HepG2 (cell line): Measurements from ENCODE around the gene THAP9. TPM values are rescaled to one million over a fixed set of nuclear protein-coding genes. Genes with fewer than 3 reads are reported as not detected.
A peak's percentile ranks its signal among the peaks of the same experiment; 100 is the strongest.

Experiments
- DMAP1 ChIP-seq: IDR thresholded peaks from 2 replicates; pipeline ENCODE4 v1.6.1; 2016
- EHMT2 ChIP-seq: fragments of 200-600 bp; sonication (generic); IDR thresholded peaks from 2 replicates; pipeline ENCODE4 v1.7.0; 2017; ENCODE audit warnings: antibody characterized with exemption, low read depth, low read length, borderline replicate concordance
- ESRRA ChIP-seq: sonication (generic); formaldehyde crosslinking; IDR thresholded peaks from 2 replicates; pipeline ENCODE4 v1.5.1; 2020; ENCODE audit warnings: mild to moderate bottlenecking, low read depth, missing genetic modification reagents
- HMG20B ChIP-seq: conservative IDR thresholded peaks from 2 replicates; pipeline ENCODE4 v1.6.1; 2016; ENCODE audit warnings: missing genetic modification reagents, missing compliant biosample characterization
- KMT2A ChIP-seq: sonication (generic); formaldehyde crosslinking; IDR thresholded peaks from 2 replicates; pipeline ENCODE4 v1.4.0; 2020; ENCODE audit warnings: missing genetic modification reagents
- NFE2 ChIP-seq: sonication (generic); formaldehyde crosslinking; IDR thresholded peaks from 2 replicates; pipeline ENCODE4 v1.4.0; 2020; ENCODE audit warnings: missing genetic modification reagents
- NFYB ChIP-seq: sonication (generic); formaldehyde crosslinking; IDR thresholded peaks from 2 replicates; pipeline ENCODE4 v1.4.0; 2020; ENCODE audit warnings: missing genetic modification reagents
- XRCC5 ChIP-seq: fragments of 200-400 bp; formaldehyde crosslinking; optimal IDR thresholded peaks from 2 replicates; pipeline ENCODE3; 2017; ENCODE audit warnings: mild to moderate bottlenecking, low read length
- YEATS2 ChIP-seq: sonication (generic); formaldehyde crosslinking; IDR thresholded peaks from 2 replicates; pipeline ENCODE4 v1.4.0; 2020; ENCODE audit warnings: missing genetic modification reagents, borderline replicate concordance
- ZMYM3 ChIP-seq: sonication (generic); formaldehyde crosslinking; IDR thresholded peaks from 2 replicates; pipeline ENCODE4 v1.5.1; 2020; ENCODE audit warnings: mild to moderate bottlenecking, missing genetic modification reagents
- polyA plus RNA-seq, 8 experiments: library from polyadenylated mRNA; depleted of rRNA in 3 of 8; stranded (reverse) in 7 of 8; unstranded in 1 of 8; fragments of >200 nt; fragmentation: Illumina TruSeq in 4 of 8; extraction: Trizol in 4 of 8; gene quantifications; 2 replicates each; pipeline versions ENCODE4 v1.2.1 to v1.2.3, GENCODE V29; 2011 to 2016; ENCODE audit warnings: low read depth in 4 of 8, missing spikeins in 1 of 8, mixed read lengths in 1 of 8; ENCODE audit not compliant: insufficient read depth in 1 of 8
- total RNA-seq, 5 experiments: library from RNA; depleted of rRNA; stranded (reverse); fragments of >200 nt; fragmentation: Illumina TruSeq; extraction: Trizol; gene quantifications; 2 replicates each; pipeline ENCODE4 v1.2.3, GENCODE V29; 2016; ENCODE audit warnings: low read depth in 1 of 5
- TF ChIP-seq, protein P1 (sequence below): sonication (generic); formaldehyde crosslinking; IDR thresholded peaks from 2 replicates; pipeline ENCODE4 v1.4.0; 2020; ENCODE audit warnings: missing genetic modification reagents, borderline replicate concordance
- TF ChIP-seq, protein P2 (sequence below): sonication (generic); formaldehyde crosslinking; IDR thresholded peaks from 2 replicates; pipeline ENCODE4 v1.5.0; 2020; ENCODE audit warnings: missing genetic modification reagents
- TF ChIP-seq, protein P3 (sequence below): sonication (generic); formaldehyde crosslinking; conservative IDR thresholded peaks from 2 replicates; pipeline ENCODE4 v1.4.0; 2020; ENCODE audit warnings: missing genetic modification reagents
- TF ChIP-seq, protein P4 (sequence below): IDR thresholded peaks from 2 replicates; pipeline ENCODE4 v1.6.1; 2016; ENCODE audit warnings: low read depth
- TF ChIP-seq, protein P5 (sequence below): sonication (generic); formaldehyde crosslinking; IDR thresholded peaks from 2 replicates; pipeline ENCODE4 v1.4.0; 2020; ENCODE audit warnings: missing genetic modification reagents
- TF ChIP-seq, protein P6 (sequence below): sonication (generic); formaldehyde crosslinking; IDR thresholded peaks from 2 replicates; pipeline ENCODE4 v1.4.0; 2020; ENCODE audit warnings: missing genetic modification reagents

Gene THAP9
- total and polyA plus RNA-seq, 2 of the 13 experiments (the other 11 are each of a cell fraction or from before 2014, with no cell fraction given): 6.0 to 7.2 TPM

DNA sequence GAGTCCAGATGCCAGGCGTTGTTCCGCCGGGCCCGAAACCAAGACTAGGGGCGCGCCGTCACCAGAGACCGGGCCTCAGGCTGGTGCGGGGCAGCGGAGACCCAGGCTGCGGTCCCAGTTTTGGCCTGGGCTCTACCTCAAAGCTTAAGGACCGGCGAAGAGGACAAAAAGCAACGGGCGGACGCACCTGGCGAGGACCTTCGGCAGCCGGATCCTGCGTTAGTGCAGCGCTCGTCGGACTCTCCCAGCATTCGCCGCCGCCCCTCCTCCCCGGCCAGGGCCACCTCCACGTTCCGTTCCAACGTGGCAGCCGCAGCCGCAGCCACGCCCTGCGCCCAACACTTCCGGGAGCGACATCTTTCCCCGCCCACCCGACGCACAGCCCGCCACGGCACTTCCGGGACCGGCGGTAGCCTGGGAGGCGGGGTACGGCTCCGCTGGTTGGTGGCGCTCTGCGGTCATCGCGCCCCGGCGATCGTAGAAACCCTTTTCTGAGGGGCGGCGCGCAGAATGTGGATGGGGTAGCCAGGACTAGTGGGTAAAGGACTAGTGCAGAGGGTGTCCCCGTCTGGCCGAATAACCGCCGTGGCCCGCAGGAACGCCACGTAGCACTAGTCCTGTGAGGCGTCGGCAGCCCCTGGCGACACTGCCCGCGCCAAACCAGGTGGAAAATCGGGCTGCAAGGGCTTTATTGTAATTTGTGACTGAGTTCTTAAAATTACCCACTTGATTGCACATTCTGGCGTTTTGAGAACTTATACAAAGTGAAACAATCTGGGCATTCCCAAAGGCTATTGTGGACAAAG is 9.4 kb upstream of the THAP9 start, which contains the start of gene SEC31A (continued):
- TF ChIP-seq, protein P1, sequence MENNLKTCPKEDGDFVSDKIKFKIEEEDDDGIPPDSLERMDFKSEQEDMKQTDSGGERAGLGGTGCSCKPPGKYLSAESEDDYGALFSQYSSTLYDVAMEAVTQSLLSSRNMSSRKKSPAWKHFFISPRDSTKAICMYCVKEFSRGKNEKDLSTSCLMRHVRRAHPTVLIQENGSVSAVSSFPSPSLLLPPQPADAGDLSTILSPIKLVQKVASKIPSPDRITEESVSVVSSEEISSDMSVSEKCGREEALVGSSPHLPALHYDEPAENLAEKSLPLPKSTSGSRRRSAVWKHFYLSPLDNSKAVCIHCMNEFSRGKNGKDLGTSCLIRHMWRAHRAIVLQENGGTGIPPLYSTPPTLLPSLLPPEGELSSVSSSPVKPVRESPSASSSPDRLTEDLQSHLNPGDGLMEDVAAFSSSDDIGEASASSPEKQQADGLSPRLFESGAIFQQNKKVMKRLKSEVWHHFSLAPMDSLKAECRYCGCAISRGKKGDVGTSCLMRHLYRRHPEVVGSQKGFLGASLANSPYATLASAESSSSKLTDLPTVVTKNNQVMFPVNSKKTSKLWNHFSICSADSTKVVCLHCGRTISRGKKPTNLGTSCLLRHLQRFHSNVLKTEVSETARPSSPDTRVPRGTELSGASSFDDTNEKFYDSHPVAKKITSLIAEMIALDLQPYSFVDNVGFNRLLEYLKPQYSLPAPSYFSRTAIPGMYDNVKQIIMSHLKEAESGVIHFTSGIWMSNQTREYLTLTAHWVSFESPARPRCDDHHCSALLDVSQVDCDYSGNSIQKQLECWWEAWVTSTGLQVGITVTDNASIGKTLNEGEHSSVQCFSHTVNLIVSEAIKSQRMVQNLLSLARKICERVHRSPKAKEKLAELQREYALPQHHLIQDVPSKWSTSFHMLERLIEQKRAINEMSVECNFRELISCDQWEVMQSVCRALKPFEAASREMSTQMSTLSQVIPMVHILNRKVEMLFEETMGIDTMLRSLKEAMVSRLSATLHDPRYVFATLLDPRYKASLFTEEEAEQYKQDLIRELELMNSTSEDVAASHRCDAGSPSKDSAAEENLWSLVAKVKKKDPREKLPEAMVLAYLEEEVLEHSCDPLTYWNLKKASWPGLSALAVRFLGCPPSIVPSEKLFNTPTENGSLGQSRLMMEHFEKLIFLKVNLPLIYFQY: 0 out of 2 replicates have a peak, but pooled peaks have one; percentile 20
- TF ChIP-seq, protein P2, sequence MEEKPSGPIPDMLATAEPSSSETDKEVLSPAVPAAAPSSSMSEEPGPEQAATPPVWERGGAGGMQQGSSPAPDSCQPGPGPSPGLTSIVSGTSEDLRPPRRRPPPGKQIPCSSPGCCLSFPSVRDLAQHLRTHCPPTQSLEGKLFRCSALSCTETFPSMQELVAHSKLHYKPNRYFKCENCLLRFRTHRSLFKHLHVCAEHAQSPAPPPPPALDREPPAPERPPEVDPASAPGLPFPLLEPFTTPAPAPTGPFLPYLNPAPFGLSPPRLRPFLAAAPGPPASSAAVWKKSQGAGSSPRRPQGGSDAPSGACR (CRISPR knock-in tag): peak; percentile 88; the same call in 1 of the 2 replicates
- TF ChIP-seq ESRRA (CRISPR knock-in tag): peak; percentile 78; the same call in 1 of the 2 replicates
- TF ChIP-seq XRCC5: peak; percentile 90
- TF ChIP-seq, protein P3, sequence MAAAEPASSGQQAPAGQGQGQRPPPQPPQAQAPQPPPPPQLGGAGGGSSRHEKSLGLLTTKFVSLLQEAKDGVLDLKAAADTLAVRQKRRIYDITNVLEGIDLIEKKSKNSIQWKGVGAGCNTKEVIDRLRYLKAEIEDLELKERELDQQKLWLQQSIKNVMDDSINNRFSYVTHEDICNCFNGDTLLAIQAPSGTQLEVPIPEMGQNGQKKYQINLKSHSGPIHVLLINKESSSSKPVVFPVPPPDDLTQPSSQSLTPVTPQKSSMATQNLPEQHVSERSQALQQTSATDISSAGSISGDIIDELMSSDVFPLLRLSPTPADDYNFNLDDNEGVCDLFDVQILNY: no peak
- peak; percentile 92 for TF ChIP-seq YEATS2
- TF ChIP-seq, protein P4, sequence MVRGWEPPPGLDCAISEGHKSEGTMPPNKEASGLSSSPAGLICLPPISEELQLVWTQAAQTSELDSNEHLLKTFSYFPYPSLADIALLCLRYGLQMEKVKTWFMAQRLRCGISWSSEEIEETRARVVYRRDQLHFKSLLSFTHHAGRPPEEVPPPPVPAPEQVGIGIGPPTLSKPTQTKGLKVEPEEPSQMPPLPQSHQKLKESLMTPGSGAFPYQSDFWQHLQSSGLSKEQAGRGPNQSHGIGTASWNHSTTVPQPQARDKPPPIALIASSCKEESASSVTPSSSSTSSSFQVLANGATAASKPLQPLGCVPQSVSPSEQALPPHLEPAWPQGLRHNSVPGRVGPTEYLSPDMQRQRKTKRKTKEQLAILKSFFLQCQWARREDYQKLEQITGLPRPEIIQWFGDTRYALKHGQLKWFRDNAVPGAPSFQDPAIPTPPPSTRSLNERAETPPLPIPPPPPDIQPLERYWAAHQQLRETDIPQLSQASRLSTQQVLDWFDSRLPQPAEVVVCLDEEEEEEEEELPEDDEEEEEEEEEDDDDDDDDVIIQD: no peak; the same call in none of the 2 replicates
- TF ChIP-seq NFE2 (CRISPR knock-in tag): no peak
- TF ChIP-seq NFYB (CRISPR knock-in tag): peak; percentile 74; the same call in 1 of the 2 replicates
- TF ChIP-seq, protein P5, sequence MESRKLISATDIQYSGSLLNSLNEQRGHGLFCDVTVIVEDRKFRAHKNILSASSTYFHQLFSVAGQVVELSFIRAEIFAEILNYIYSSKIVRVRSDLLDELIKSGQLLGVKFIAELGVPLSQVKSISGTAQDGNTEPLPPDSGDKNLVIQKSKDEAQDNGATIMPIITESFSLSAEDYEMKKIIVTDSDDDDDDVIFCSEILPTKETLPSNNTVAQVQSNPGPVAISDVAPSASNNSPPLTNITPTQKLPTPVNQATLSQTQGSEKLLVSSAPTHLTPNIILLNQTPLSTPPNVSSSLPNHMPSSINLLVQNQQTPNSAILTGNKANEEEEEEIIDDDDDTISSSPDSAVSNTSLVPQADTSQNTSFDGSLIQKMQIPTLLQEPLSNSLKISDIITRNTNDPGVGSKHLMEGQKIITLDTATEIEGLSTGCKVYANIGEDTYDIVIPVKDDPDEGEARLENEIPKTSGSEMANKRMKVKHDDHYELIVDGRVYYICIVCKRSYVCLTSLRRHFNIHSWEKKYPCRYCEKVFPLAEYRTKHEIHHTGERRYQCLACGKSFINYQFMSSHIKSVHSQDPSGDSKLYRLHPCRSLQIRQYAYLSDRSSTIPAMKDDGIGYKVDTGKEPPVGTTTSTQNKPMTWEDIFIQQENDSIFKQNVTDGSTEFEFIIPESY (CRISPR knock-in tag): no peak
- TF ChIP-seq ZMYM3 (CRISPR knock-in tag): peak; percentile 43; the same call in 1 of the 2 replicates
- TF ChIP-seq, protein P6, sequence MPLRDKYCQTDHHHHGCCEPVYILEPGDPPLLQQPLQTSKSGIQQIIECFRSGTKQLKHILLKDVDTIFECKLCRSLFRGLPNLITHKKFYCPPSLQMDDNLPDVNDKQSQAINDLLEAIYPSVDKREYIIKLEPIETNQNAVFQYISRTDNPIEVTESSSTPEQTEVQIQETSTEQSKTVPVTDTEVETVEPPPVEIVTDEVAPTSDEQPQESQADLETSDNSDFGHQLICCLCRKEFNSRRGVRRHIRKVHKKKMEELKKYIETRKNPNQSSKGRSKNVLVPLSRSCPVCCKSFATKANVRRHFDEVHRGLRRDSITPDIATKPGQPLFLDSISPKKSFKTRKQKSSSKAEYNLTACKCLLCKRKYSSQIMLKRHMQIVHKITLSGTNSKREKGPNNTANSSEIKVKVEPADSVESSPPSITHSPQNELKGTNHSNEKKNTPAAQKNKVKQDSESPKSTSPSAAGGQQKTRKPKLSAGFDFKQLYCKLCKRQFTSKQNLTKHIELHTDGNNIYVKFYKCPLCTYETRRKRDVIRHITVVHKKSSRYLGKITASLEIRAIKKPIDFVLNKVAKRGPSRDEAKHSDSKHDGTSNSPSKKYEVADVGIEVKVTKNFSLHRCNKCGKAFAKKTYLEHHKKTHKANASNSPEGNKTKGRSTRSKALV (CRISPR knock-in tag): no peak
- peak; percentile 100 for TF ChIP-seq DMAP1 (CRISPR knock-in tag)
- TF ChIP-seq EHMT2: no peak
- 0 out of 2 replicates have a peak, but pooled peaks have one; percentile 3 for TF ChIP-seq HMG20B (CRISPR knock-in tag)
- peak; percentile 98 for TF ChIP-seq KMT2A
